Measurements from ENCODE around the gene SNRNP200. TPM values are rescaled to one million over a fixed set of nuclear protein-coding genes. Genes with fewer than 3 reads are reported as not detected.

The SNRNP200 gene
- total RNA-seq, 2 experiments from 2014 or later, result 193 to 200 TPM

GRCh38 chr2:96329456-96329855 is 24.1 kb upstream of the SNRNP200 start:
- POLR2A ChIA-PET, result interaction anchor here (0.6 to 0.7 kb wide), 3 partner anchors 16 to 236 kb away, joined by 4 to 9 read pairs (median 4); no protein-coding TSS in a partner anchor
- CTCF ChIA-PET, result no interaction called here

DNA sequence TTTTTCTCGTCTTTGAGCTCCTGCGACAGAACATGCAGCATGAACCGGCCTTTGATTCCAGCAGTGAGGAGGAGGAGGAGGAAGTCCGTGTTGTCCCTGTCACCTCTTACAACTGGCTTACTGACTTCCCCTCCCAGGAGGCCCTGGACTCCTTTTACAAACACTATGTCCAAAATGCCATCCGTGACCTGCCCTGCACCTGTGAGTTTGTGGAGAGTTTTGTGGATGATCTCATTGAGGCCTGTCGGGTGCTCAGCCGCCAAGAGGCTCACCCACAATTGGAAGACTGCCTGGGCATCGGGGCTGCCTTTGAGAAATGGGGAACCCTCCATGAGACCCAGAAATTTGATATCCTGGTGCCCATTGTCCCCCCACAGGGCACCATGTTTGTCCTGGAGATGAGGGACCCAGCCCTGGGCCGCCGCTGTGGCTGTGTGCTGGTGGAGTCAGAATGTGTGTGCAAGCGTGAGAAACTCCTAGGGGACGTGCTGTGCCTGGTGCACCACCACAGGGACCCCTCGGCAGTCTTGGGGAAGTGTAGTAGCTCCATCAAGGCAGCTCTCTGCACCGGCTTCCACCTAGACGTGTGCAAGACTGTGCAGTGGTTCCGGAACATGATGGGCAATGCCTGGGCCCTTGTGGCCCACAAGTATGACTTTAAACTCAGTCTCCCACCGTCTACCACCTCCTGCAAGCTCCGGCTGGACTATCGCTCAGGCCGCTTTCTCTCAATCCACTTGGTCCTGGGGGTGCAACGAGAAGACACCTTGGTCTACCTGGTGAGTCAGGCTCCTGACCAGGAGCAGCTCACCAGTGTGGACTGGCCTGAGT is 21.9 kb upstream of the SNRNP200 start:
- POLR2A ChIA-PET, result interaction anchor here (3.0 kb wide), 1 partner anchor 8 kb away, joined by 20 read pairs; the partner anchor contains the start of gene NCAPH
- CTCF ChIA-PET, result interaction anchor here (0.8 to 2.2 kb wide), 2 partner anchors 8 to 80 kb away, joined by 4 to 5 read pairs; partner anchors contain the start of gene NCAPH

GRCh38 chr2:96326564-96326963 is 21.2 kb upstream of the SNRNP200 start:
- ChIA-PET CTCF (interaction anchor here (0.8 to 2.2 kb wide), 3 partner anchors 9 to 81 kb away, joined by 3 to 5 read pairs (median 4); partner anchors contain the start of gene NCAPH), POLR2A (interaction anchor here (2.9 to 3.0 kb wide), 2 partner anchors 9 to 21 kb away, joined by 11 to 20 read pairs; partner anchors contain the start of genes NCAPH and SNRNP200)

DNA sequence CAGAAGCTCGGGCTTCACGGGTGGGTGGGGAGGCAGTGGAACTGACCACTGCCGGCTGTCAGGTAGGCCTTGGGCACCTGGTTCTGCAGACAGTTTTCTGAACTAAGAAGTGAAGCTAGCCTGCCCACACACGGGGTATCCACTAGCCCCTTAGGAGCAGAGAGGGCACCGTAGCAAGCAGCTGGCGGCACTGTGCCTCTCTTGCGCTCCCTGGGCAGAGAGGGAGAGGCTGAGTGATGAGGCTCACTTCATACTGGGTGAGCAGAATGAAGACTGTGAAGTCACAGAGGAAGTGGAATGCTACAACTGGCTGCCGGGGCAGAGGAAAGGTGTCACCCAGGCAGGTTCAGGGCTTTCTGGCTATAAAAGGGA is 20.5 kb upstream of the SNRNP200 start:
- ChIA-PET POLR2A (interaction anchor here (1.2 to 3.0 kb wide), 4 partner anchors 9 to 20 kb away, joined by 3 to 20 read pairs (median 14); partner anchors contain the start of genes NCAPH and SNRNP200), CTCF (interaction anchor here (1.3 kb wide), 1 partner anchor 11 kb away, joined by 3 read pairs; no protein-coding TSS in a partner anchor)

DNA sequence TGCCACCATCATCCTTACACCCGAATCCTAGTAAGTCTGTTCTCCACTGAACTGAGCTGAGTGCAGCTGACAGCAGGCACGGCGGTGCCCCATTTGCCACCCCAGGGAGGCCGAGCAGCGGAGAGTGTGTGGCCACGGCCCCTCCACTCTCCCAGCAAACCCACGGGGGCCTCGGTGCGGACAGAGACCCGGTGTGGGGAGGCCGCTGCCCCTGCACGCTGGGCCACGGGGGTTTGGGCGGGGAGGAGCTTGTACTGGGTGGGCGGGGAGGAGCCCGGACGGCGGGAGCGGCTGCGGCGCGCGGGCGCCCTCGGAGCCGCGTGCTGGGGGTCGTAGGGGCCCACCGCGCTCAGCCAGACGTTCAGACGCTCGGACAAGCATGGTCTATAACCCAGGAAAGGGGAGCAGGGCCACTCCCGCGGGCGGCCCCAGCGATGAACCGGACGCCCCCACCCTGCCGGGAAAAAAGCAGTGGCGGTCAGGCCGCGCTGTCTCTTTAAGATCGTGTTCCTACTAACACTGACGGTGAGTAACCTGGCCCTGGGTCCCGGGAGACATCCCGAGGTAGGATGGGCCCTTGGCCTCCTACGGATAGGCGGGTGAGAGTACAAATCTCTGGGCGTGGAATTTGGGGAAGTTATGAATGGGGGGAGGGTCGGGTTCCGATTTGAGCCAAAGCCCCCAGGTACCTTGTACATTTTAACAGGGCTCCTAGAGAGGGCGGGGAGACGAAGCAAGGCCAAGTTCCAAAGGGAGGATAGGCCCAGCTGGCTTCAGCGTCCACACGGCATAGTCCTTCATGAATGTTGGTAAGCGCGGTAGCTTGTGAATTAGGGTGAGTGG is 19.9 kb upstream of the SNRNP200 start, which contains the start of gene ITPRIPL1:
Gene ITPRIPL1 (plus strand): TSS at position 277 of the 843 bp plus-strand sequence. CDS start 523 bp downstream, at position 800.
- ChIA-PET CTCF (interaction anchor here (0.7 to 1.3 kb wide), 4 partner anchors 11 to 202 kb away, joined by 3 read pairs; no protein-coding TSS in a partner anchor), POLR2A (interaction anchor here (1.2 to 3.0 kb wide), 5 partner anchors 10 to 21 kb away, joined by 3 to 20 read pairs (median 11); partner anchors contain the start of genes NCAPH and SNRNP200)

- ChIA-PET POLR2A (interaction anchor here (1.2 to 3.0 kb wide), 5 partner anchors 11 to 22 kb away, joined by 3 to 20 read pairs (median 11); partner anchors contain the start of genes NCAPH and SNRNP200), CTCF (interaction anchor here (0.7 to 1.3 kb wide), 3 partner anchors 19 to 202 kb away, joined by 3 read pairs; no protein-coding TSS in a partner anchor)
These were observed 19.3 kb upstream of the SNRNP200 start for GRCh38 chr2:96324721-96325040.

GRCh38 chr2:96323849-96324248 is 18.5 kb upstream of the SNRNP200 start:
- CTCF ChIA-PET, result interaction anchor here (0.6 to 0.8 kb wide), 2 partner anchors 10 to 18 kb away, joined by 3 read pairs; no protein-coding TSS in a partner anchor
- POLR2A ChIA-PET, result interaction anchor here (1.0 to 2.9 kb wide), 3 partner anchors 12 to 21 kb away, joined by 3 to 11 read pairs (median 6); partner anchors contain the start of gene SNRNP200

DNA sequence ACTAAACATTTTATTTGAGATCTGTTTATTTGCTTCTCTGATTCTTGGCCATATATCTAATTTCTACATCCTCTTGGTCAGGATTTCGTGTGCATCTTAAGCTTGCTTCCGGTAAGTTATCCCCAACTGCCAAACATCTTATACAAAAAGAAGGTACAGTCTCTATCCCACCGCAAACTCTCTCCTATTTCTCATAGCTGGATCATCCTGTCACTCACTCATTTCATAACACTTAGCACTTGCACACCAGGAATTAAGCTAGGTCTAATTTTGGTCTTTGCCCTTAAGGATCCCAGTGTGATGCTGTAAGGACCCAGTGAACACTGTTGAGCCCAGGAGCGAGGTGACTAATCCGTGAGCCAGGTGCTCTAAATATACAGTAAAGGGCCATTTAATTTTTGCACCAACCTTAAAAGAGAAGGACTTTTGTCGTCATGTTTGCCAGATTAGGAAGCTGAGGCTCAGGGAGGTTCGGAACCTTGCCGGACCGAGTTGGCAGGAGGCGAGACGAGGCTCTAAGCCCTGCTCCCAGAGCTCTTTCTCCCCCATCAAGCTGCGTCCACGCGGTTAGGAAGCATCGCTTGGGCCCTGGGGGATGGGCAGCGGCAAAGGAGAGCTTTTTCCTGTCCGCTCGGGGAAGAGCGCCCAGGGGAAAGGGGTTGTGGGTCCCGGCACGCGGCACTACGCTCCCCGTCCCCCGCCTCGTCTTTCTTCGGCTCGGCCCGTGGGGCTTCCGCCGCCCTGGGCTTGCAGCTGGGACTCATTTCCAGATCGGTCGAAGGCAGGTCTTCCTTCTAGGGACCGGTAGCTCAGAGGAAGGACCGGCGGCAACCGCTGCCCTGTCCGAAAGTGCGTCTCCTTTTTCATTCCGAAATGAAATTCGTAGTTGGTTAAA is 15.6 kb upstream of the SNRNP200 start:
- ChIA-PET POLR2A (interaction anchor here (0.6 to 3.0 kb wide), 17 partner anchors 12 to 537 kb away, joined by 3 to 25 read pairs (median 5); partner anchors contain the start of genes ANKRD39, NCAPH, SNRNP200 and STARD7), CTCF (interaction anchor here (1.0 to 3.9 kb wide), 14 partner anchors 9 to 233 kb away, joined by 3 to 14 read pairs (median 4); partner anchors contain the start of gene NCAPH)

GRCh38 chr2:96320326-96320725 is 15.0 kb upstream of the SNRNP200 start:
- ChIA-PET POLR2A (interaction anchor here (0.6 to 3.0 kb wide), 10 partner anchors 13 to 208 kb away, joined by 4 to 25 read pairs (median 6); partner anchors contain the start of genes NCAPH, SNRNP200 and STARD7), CTCF (interaction anchor here (0.9 to 3.9 kb wide), 9 partner anchors 12 to 217 kb away, joined by 3 to 14 read pairs (median 5); partner anchors contain the start of gene NCAPH)

- ChIA-PET CTCF (interaction anchor here (0.9 to 3.9 kb wide), 4 partner anchors 13 to 189 kb away, joined by 3 to 14 read pairs (median 7); partner anchors contain the start of gene NCAPH), POLR2A (interaction anchor here (0.6 to 3.0 kb wide), 2 partner anchors 25 to 155 kb away, joined by 4 to 11 read pairs; no protein-coding TSS in a partner anchor)
These were observed 14.1 kb upstream of the SNRNP200 start for GRCh38 chr2:96319396-96319795.

- CTCF ChIA-PET, result interaction anchor here (0.7 kb wide), 1 partner anchor 23 kb away, joined by 3 read pairs; no protein-coding TSS in a partner anchor
- POLR2A ChIA-PET, result no interaction called here
These were observed 13.4 kb upstream of the SNRNP200 start for GRCh38 chr2:96318723-96319122.

DNA sequence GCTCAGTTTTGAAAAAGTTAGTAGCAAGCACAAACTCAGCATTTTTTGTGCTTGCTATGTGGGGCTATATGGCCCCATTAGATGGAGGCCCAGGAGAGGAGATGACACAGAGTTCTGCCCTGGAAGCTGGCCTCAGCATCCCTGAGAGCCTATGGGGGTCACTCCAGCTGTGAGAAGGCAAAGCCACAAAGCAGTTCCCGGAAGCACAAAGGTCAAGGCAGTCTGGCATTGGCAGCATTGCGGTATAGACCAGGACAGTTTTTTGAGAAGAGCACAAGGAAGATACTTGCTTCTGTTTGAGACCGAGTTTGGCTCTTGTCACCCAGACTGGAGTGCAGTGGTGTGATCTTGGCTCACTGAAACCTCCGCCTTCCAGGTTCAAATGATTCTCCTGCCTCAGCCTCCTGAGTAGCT is 12.2 kb upstream of the SNRNP200 start:
- ChIA-PET CTCF (no interaction called here), POLR2A (no interaction called here)

GRCh38 chr2:96316999-96317398 is 11.7 kb upstream of the SNRNP200 start:
- CTCF ChIA-PET, result no interaction called here
- POLR2A ChIA-PET, result interaction anchor here (1.9 kb wide), 1 partner anchor 11 kb away, joined by 6 read pairs; no protein-coding TSS in a partner anchor

GRCh38 chr2:96315400-96316071 is 10.2 kb upstream of the SNRNP200 start:
- POLR2A ChIA-PET, result interaction anchor here (1.0 to 1.9 kb wide), 3 partner anchors 10 to 27 kb away, joined by 3 to 6 read pairs (median 3); partner anchors contain the start of gene NCAPH
- CTCF ChIA-PET, result no interaction called here

DNA sequence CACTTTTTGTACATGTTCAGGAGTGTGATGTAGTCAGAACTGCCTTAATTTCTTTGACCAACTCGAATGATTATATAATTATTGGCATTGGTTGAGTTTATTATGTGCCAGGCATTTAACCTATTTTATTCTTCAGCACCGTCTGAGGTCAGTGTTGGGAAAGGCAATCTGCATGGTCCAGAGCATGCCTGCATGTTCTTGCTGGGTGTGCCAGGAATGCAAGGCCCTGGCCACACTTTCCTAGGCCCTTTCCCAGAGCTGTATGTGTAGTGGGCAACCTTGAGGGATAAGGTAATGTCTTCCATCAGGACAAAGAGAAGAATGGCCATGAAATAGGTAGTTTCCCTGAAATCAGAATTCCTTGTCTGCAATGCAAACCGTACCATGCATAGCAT is 9.7 kb upstream of the SNRNP200 start:
- ChIA-PET CTCF (no interaction called here), POLR2A (interaction anchor here (1.1 kb wide), 1 partner anchor 21 kb away, joined by 3 read pairs; the partner anchor contains the start of gene NCAPH)

GRCh38 chr2:96308248-96308647 is 2.9 kb upstream of the SNRNP200 start:
- CTCF ChIA-PET, result interaction anchor here (1.0 kb wide), 1 partner anchor 13 kb away, joined by 5 read pairs; no protein-coding TSS in a partner anchor
- POLR2A ChIA-PET, result no interaction called here
